Measurements from ENCODE around the gene EXOC7. TPM values are rescaled to one million over a fixed set of nuclear protein-coding genes. Genes with fewer than 3 reads are reported as not detected.

Gene EXOC7
- total and polyA plus RNA-seq, 2 of the 8 experiments (the other 6 are each of a cell fraction or from before 2014, with no cell fraction given): 77.1 to 92.6 TPM

DNA sequence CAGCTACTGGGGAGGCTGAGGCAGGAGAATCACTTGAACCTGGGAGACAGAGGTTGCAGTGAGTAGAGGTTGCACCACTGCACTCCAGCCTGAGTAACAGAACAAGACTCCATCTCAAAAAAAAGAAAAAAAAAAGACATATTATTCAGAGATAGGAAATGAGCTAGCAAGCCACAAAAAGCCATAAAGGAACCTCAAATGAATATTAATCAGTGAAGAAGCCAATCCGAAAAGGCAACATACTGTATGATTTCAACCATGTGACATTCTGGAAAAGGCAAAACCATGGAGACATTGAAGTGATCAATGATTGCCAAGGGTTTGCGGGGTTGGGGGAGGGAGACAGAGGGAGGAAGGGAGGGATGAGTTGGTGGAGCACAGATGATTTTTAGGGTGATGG, 8.4 kb upstream of the EXOC7 start:
- Histone ChIP-seq H3K36me3 (ENCODE audit: control insufficient read depth in 2 of 4, insufficient read depth in 4 of 4, low read length in 3 of 4) (no peaks in the 10 kb centered on the region), H4K8ac (ENCODE audit: extremely low read depth, insufficient read depth, low read length) (no peak overlapping the region), H3K4ac (replicated peaks; ENCODE audit: insufficient read length, low read depth, low read length) (no peak overlapping the region), H3K23ac (ENCODE audit: insufficient read length) (no peak overlapping the region), H4K5ac (ENCODE audit: insufficient read length, low read depth, low read length) (no peak overlapping the region), H3K79me1 (ENCODE audit: low read depth, low read length) (no peaks in the 10 kb centered on the region), H3K4me1 (replicated peaks in 1 of 4; ENCODE audit: control insufficient read depth in 3 of 4, insufficient read depth in 4 of 4, low read length in 3 of 4) (no peaks in the 10 kb centered on the region), H2BK5ac (ENCODE audit: low read depth, low read length) (no peak overlapping the region), H4K20me1 (replicated peaks in 1 of 2; ENCODE audit: control insufficient read depth in 1 of 2, insufficient read depth in 2 of 2, low read length in 2 of 2) (no peaks in the 10 kb centered on the region), H3K27me3 (replicated peaks in 1 of 4; ENCODE audit: control insufficient read depth in 3 of 4, extremely low read depth in 1 of 4, insufficient read depth in 3 of 4, low read length in 3 of 4) (no peaks in the 10 kb centered on the region), H4K91ac (replicated peaks; ENCODE audit: insufficient read length, low read length) (no peak overlapping the region), H3K79me2 (ENCODE audit: control insufficient read depth in 1 of 2, insufficient read depth in 2 of 2, low read length in 2 of 2) (no peaks in the 10 kb centered on the region), H2BK12ac (ENCODE audit: low read depth, low read length) (no peak overlapping the region), H2BK15ac (ENCODE audit: low read length) (no peak overlapping the region), H2AK5ac (ENCODE audit: low read depth, low read length) (no peak overlapping the region), H3K14ac (ENCODE audit: insufficient read length) (no peak overlapping the region), H2BK120ac (replicated peaks; ENCODE audit: low read depth, low read length) (no peak overlapping the region), H3K9me3 (ENCODE audit: insufficient read depth in 2 of 2, low read depth in 1 of 2, low read length in 1 of 2) (no peaks in the 10 kb centered on the region), H3K4me3 (ENCODE audit: extremely low read depth in 1 of 4, insufficient read depth in 2 of 4, low read depth in 3 of 4, low read length in 4 of 4) (no peak overlapping the region), H3K23me2 (ENCODE audit: low read depth, low read length) (peaks cover 2% of the 10 kb centered on the region; the same call in 1 of the 2 replicates), H3K27ac (ENCODE audit: low read depth, low read length) (no peak overlapping the region), H3K4me2 (ENCODE audit: insufficient read depth in 1 of 2, low read depth in 2 of 2, low read length in 2 of 2) (no peak overlapping the region), H2BK20ac (ENCODE audit: low read length) (no peak overlapping the region), H3K18ac (ENCODE audit: extremely low read depth, low read length) (no peak overlapping the region), H3K56ac (replicated peaks; ENCODE audit: insufficient read length, low read depth, low read length) (no peak overlapping the region), H2AFZ (ENCODE audit: low read length) (no peak overlapping the region), H3K9ac (replicated peaks in 1 of 4; ENCODE audit: extremely low read depth in 1 of 4, low read depth in 3 of 4, low read length in 3 of 4) (no peak overlapping the region)
- TF ChIP-seq CBX5 (IDR thresholded peaks at IDR 0.05; ENCODE audit: low read depth, low read length) (no peak), SIRT6 (IDR thresholded peaks at IDR 0.05; ENCODE audit: low read length) (no peak)
- TF ChIP-seq, protein P1, sequence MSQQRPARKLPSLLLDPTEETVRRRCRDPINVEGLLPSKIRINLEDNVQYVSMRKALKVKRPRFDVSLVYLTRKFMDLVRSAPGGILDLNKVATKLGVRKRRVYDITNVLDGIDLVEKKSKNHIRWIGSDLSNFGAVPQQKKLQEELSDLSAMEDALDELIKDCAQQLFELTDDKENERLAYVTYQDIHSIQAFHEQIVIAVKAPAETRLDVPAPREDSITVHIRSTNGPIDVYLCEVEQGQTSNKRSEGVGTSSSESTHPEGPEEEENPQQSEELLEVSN (IDR thresholded peaks at IDR 0.05): no peak
- no peak for FAIRE-seq
- ChIA-PET CTCF (ENCODE audit: partially characterized antibody) (interaction anchor here (0.6 to 41.5 kb wide), 7 partner anchors 11 to 168 kb away, joined by 3 to 778 read pairs (median 4); partner anchors contain the start of gene FOXJ1), POLR2A (ENCODE audit: partially characterized antibody) (no interaction called here)
- WGBS, 2 experiments (ENCODE audit: extremely low coverage in 1 of 2, insufficient coverage in 1 of 2, insufficient read length in 1 of 2, insufficient replicate concordance in 2 of 2, low coverage in 1 of 2, low lambda C conversion rate in 2 of 2, missing lambda C conversion rate in 1 of 2): 92% methylated on average over 2 of the region's 2 CpGs; no CpG with 5 or more reads in 1 of the 2 experiments
- no peak for DNase-seq (ENCODE audit: low read depth in 1 of 2, low spot score in 2 of 2)

All from H1 (cell line).